Measurements from ENCODE around the gene GRID2. TPM values are rescaled to one million over a fixed set of nuclear protein-coding genes. Genes with fewer than 3 reads are reported as not detected.

Gene GRID2
- total and polyA plus RNA-seq, 9 of the 15 experiments (the other 6 are each of a cell fraction or from before 2014, with no cell fraction given) = 0.04 TPM; not detected in 7

DNA sequence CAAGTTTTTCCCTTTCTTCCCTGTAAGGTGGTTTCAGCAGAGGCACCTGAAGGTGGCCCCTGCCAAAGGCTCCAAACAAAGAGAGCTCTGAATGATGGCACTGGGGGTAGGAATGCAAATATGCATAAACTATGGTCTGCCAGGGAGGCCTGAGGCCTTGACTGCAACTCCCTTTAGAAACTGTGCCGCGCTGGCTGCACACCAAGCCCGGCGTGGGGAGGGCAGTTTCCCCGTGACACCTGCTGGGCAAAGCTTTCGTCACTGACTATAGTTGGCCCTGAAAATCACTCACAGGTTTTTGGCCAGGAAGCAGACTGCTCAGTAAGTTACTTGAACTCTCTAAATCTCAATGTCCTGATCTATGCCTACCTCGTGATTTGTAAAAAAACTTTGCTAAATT is 1427.0 kb downstream of the GRID2 start (continued):
- TF ChIP-seq, protein P1, sequence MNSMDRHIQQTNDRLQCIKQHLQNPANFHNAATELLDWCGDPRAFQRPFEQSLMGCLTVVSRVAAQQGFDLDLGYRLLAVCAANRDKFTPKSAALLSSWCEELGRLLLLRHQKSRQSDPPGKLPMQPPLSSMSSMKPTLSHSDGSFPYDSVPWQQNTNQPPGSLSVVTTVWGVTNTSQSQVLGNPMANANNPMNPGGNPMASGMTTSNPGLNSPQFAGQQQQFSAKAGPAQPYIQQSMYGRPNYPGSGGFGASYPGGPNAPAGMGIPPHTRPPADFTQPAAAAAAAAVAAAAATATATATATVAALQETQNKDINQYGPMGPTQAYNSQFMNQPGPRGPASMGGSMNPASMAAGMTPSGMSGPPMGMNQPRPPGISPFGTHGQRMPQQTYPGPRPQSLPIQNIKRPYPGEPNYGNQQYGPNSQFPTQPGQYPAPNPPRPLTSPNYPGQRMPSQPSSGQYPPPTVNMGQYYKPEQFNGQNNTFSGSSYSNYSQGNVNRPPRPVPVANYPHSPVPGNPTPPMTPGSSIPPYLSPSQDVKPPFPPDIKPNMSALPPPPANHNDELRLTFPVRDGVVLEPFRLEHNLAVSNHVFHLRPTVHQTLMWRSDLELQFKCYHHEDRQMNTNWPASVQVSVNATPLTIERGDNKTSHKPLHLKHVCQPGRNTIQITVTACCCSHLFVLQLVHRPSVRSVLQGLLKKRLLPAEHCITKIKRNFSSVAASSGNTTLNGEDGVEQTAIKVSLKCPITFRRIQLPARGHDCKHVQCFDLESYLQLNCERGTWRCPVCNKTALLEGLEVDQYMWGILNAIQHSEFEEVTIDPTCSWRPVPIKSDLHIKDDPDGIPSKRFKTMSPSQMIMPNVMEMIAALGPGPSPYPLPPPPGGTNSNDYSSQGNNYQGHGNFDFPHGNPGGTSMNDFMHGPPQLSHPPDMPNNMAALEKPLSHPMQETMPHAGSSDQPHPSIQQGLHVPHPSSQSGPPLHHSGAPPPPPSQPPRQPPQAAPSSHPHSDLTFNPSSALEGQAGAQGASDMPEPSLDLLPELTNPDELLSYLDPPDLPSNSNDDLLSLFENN (IDR thresholded peaks at IDR 0.05; ENCODE audit: low read depth in 2 of 2, low read length in 2 of 2) = no peak
- TF ChIP-seq ZNF668 (CRISPR knock-in tag; IDR thresholded peaks at IDR 0.05) (no peak), CXXC5 (CRISPR knock-in tag; IDR thresholded peaks at IDR 0.05) (no peak)

DNA sequence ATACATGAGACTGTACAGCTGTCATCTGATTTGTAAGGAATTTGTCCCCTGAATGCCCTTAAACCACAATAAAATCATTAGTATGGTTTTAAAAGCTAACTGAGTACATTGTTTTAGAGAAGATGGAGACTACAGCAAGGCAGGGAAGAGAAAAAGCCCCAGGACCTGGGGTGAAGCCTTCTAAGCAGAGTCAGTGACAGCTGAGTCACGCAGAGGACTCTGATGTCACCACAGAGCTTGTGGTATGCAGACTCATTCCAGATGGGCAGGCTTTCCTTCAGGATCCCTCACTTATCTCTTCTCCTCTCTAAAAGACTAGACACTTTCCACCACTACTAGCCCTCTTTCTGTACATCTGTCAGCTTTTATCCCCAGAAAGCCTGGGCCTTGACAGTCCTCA is 1427.7 kb downstream of the GRID2 start:
- ChIA-PET CTCF (ENCODE audit: low intra/inter-chr PET ratio) (no interaction called here), POLR2A (no interaction called here)
- WGBS (ENCODE audit: insufficient coverage, low coverage, missing lambda C conversion rate) = 33% methylated on average over 1 of the region's 1 CpG
- no peak for ATAC-seq
- intact Hi-C loops (cut with micrococcal nuclease) (no loop called here), in situ Hi-C loops (cut with MboI) (no loop called here)
- H3K27ac ChIP-seq (ENCODE audit: extremely low read depth, low read depth, low read length) = no peak overlapping the region
- no peaks in the 10 kb centered on the region for H3K9me1 ChIP-seq (ENCODE audit: control insufficient read depth, insufficient read depth, low read length)
- FAIRE-seq = no peak
- H3K9me3 ChIP-seq (replicated peaks; ENCODE audit: control insufficient read depth, insufficient read depth, low read depth, low read length) = no peaks in the 10 kb centered on the region
- no peak overlapping the region for H3K4me3 ChIP-seq
- H4K20me1 ChIP-seq (replicated peaks; ENCODE audit: control insufficient read depth, insufficient read depth, low read length) = no peaks in the 10 kb centered on the region
- no peak overlapping the region for H2AFZ ChIP-seq (ENCODE audit: low read depth, low read length)
- no peaks in the 10 kb centered on the region for H3K4me1 ChIP-seq (replicated peaks in 1 of 2; ENCODE audit: control insufficient read depth in 2 of 2, insufficient read depth in 2 of 2, low read length in 2 of 2)
- H3K36me3 ChIP-seq (ENCODE audit: control insufficient read depth, insufficient read depth, low read length) = no peaks in the 10 kb centered on the region
- no peaks in the 10 kb centered on the region for H3K79me2 ChIP-seq (ENCODE audit: control insufficient read depth, insufficient read depth, low read length)
- H3K27me3 ChIP-seq (ENCODE audit: control insufficient read depth in 2 of 2, insufficient read depth in 2 of 2, low read length in 2 of 2) = no peaks in the 10 kb centered on the region
- no peak overlapping the region for H3K4me2 ChIP-seq (ENCODE audit: insufficient read depth, low read length)
- no TSS peak for BruUV-seq (replicated peaks)
- DNase-seq (ENCODE audit: extremely low read depth in 1 of 4, low spot score in 3 of 4) = no peak
- H3K9ac ChIP-seq (ENCODE audit: insufficient read depth in 1 of 2, low read depth in 2 of 2, low read length in 2 of 2) = no peak overlapping the region
- TF ChIP-seq, protein P2, sequence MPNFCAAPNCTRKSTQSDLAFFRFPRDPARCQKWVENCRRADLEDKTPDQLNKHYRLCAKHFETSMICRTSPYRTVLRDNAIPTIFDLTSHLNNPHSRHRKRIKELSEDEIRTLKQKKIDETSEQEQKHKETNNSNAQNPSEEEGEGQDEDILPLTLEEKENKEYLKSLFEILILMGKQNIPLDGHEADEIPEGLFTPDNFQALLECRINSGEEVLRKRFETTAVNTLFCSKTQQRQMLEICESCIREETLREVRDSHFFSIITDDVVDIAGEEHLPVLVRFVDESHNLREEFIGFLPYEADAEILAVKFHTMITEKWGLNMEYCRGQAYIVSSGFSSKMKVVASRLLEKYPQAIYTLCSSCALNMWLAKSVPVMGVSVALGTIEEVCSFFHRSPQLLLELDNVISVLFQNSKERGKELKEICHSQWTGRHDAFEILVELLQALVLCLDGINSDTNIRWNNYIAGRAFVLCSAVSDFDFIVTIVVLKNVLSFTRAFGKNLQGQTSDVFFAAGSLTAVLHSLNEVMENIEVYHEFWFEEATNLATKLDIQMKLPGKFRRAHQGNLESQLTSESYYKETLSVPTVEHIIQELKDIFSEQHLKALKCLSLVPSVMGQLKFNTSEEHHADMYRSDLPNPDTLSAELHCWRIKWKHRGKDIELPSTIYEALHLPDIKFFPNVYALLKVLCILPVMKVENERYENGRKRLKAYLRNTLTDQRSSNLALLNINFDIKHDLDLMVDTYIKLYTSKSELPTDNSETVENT (CRISPR knock-in tag; IDR thresholded peaks at IDR 0.05) = no peak
- TF ChIP-seq, protein P3, sequence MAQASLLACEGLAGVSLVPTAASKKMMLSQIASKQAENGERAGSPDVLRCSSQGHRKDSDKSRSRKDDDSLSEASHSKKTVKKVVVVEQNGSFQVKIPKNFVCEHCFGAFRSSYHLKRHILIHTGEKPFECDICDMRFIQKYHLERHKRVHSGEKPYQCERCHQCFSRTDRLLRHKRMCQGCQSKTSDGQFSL (CRISPR knock-in tag; IDR thresholded peaks at IDR 0.05) = no peak
- TF ChIP-seq, protein P3 (tag; IDR thresholded peaks at IDR 0.05) = no peak
- no peak for TF ChIP-seq SMARCC2 (IDR thresholded peaks at IDR 0.05; ENCODE audit: low read depth)
- no peak for TF ChIP-seq NCOA1 (IDR thresholded peaks at IDR 0.05; ENCODE audit: low read depth)
- TF ChIP-seq CBFA2T3 (IDR thresholded peaks at IDR 0.05) = no peak
- TF ChIP-seq RHOXF2B (CRISPR knock-in tag; conservative IDR thresholded peaks at IDR 0.05) = no peak
- TF ChIP-seq XRCC5 (IDR thresholded peaks at IDR 0.05; ENCODE audit: low read depth, low read length) = no peak
- TF ChIP-seq STAT5A (IDR thresholded peaks at IDR 0.05; ENCODE audit: borderline replicate concordance, low read length) = no peak
- TF ChIP-seq ESRRA (IDR thresholded peaks at IDR 0.05; ENCODE audit: borderline replicate concordance, low read depth) = no peak
- TF ChIP-seq ZFP36 (IDR thresholded peaks at IDR 0.05; ENCODE audit: low read depth, low read length, partially characterized antibody) = no peak
- TF ChIP-seq ZNF589 (CRISPR knock-in tag; IDR thresholded peaks at IDR 0.05; ENCODE audit: low read depth) = no peak
- TF ChIP-seq MCM7 (IDR thresholded peaks at IDR 0.05) = no peak
- no peak for TF ChIP-seq ZNF316 (IDR thresholded peaks at IDR 0.05)
- TF ChIP-seq ZNF583 (CRISPR knock-in tag; IDR thresholded peaks at IDR 0.05) = no peak
- no peak for TF ChIP-seq CSDE1 (IDR thresholded peaks at IDR 0.05)
